Body of pancreas (tissue), 4 donors: Measurements from ENCODE around the gene RADX.

Experiments used
- POLR2A ChIP-seq, 3 donors: fragments of 450-650 bp; IDR thresholded peaks; one replicate each; pipeline ENCODE4 v1.6.1; 2016; ENCODE audit warnings: antibody characterized with exemption in 3 of 3, mild to moderate bottlenecking in 2 of 3
- TF ChIP-seq, protein P1 (sequence below), 7 experiments: fragments of 450-650 bp in 4 of 7; fragments of 200-600 bp in 3 of 7; sonication (generic) in 3 of 7; IDR thresholded peaks; one replicate each; pipeline ENCODE4 v1.5.1; 2016 to 2019; ENCODE audit warnings: antibody characterized with exemption in 7 of 7

DNA sequence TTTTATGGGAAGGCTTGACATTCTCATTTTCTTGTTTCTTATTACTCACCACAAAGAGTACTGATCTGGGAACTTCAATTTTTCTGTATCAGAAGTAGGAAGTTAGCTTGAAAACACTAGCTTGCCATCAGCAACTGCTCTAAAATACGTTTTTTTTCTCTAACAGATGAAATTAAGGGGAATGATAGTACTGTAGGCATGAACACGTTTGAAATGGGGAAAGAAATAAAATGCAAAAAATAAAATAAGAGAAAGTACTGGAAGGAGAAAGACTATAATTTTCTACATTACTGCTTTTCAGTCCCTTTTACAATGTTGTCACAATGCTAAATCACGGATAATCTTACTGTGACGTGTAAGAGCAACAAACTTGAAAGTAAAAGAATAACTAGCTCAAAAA, 1.5 kb downstream of the RADX start:
- TF ChIP-seq, protein P1, sequence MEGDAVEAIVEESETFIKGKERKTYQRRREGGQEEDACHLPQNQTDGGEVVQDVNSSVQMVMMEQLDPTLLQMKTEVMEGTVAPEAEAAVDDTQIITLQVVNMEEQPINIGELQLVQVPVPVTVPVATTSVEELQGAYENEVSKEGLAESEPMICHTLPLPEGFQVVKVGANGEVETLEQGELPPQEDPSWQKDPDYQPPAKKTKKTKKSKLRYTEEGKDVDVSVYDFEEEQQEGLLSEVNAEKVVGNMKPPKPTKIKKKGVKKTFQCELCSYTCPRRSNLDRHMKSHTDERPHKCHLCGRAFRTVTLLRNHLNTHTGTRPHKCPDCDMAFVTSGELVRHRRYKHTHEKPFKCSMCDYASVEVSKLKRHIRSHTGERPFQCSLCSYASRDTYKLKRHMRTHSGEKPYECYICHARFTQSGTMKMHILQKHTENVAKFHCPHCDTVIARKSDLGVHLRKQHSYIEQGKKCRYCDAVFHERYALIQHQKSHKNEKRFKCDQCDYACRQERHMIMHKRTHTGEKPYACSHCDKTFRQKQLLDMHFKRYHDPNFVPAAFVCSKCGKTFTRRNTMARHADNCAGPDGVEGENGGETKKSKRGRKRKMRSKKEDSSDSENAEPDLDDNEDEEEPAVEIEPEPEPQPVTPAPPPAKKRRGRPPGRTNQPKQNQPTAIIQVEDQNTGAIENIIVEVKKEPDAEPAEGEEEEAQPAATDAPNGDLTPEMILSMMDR (IDR thresholded peaks at IDR 0.05): no peak
- TF ChIP-seq POLR2A (IDR thresholded peaks at IDR 0.05): no peak
